ENCODE measurements around the gene FOXD4L6.
"Not testable (repeated sequence)": the region's sequence is repeated elsewhere in the genome, so short reads cannot be mapped to it uniquely, and the experiment has no call there.

- not testable (repeated sequence) for TF ChIP-seq CTCF (IDR thresholded peaks at IDR 0.05; ENCODE audit: low read depth, low read length, poor library complexity, severe bottlenecking); EZH2phosphoT487 (IDR thresholded peaks at IDR 0.05; ENCODE audit: borderline replicate concordance, low read length)
These were observed 1.6 kb downstream of the FOXD4L6 start for GRCh38 chr9:41126746-41127446.

Data from DOHH2 (cell line).